ENCODE results near the gene USP31.

The USP31 gene

GRCh38 chr16:23131931-23132621 lies 17.2 kb downstream of the USP31 start:
- H3K79me2 ChIP-seq (ENCODE audit: insufficient read depth, low read length): peaks cover 80% of the 10 kb centered on the region
- peaks cover 64% of the 10 kb centered on the region; the same call in 1 of the 2 replicates for H4K20me1 ChIP-seq (ENCODE audit: insufficient read depth, low read length)
- no peak overlapping the region for H3K27ac ChIP-seq (ENCODE audit: low read length)
- TF ChIP-seq CTCF (IDR thresholded peaks at IDR 0.05; ENCODE audit: borderline replicate concordance, extremely low read depth, low read length, poor library complexity, severe bottlenecking) (no peak), EZH2 (IDR thresholded peaks at IDR 0.05; ENCODE audit: borderline replicate concordance, low read depth, low read length, severe bottlenecking) (no peak)
- no peak overlapping the region for H3K9ac ChIP-seq (ENCODE audit: low read depth, low read length)
- no peaks in the 10 kb centered on the region for H3K9me3 ChIP-seq (ENCODE audit: insufficient read depth, low read length, severe bottlenecking)
- no peak for ATAC-seq (ENCODE audit: insufficient read depth, low read depth)
- no peaks in the 10 kb centered on the region for H3K27me3 ChIP-seq (ENCODE audit: insufficient read depth, low read length, poor library complexity)
- no peak overlapping the region for H3K4me3 ChIP-seq (ENCODE audit: low read depth in 1 of 2, low read length in 2 of 2)
- no peak for DNase-seq
- H3K4me2 ChIP-seq (ENCODE audit: insufficient read depth, low read length): no peak overlapping the region
- H2AFZ ChIP-seq (ENCODE audit: low read depth, low read length): no peak overlapping the region
- no peaks in the 10 kb centered on the region for H3K36me3 ChIP-seq (ENCODE audit: insufficient read depth, low read length)
- no peaks in the 10 kb centered on the region for H3K4me1 ChIP-seq (ENCODE audit: insufficient read depth, low read length)

GRCh38 chr16:23131436-23131835 lies 17.8 kb downstream of the USP31 start:
- H3K4me1 ChIP-seq (ENCODE audit: insufficient read depth, low read length): no peaks in the 10 kb centered on the region
- H3K4me2 ChIP-seq (ENCODE audit: insufficient read depth, low read length): no peak overlapping the region
- H3K9me3 ChIP-seq (ENCODE audit: insufficient read depth, low read length, severe bottlenecking): no peaks in the 10 kb centered on the region
- ATAC-seq (ENCODE audit: insufficient read depth, low read depth): no peak
- H2AFZ ChIP-seq (ENCODE audit: low read depth, low read length): no peak overlapping the region
- no peaks in the 10 kb centered on the region for H3K36me3 ChIP-seq (ENCODE audit: insufficient read depth, low read length)
- peaks cover 63% of the 10 kb centered on the region; the same call in 1 of the 2 replicates for H4K20me1 ChIP-seq (ENCODE audit: insufficient read depth, low read length)
- no peak overlapping the region for H3K27ac ChIP-seq (ENCODE audit: low read length)
- no peak overlapping the region for H3K4me3 ChIP-seq (ENCODE audit: low read depth in 1 of 2, low read length in 2 of 2)
- no peak for TF ChIP-seq EZH2 (IDR thresholded peaks at IDR 0.05; ENCODE audit: borderline replicate concordance, low read depth, low read length, severe bottlenecking)
- TF ChIP-seq CTCF (IDR thresholded peaks at IDR 0.05; ENCODE audit: borderline replicate concordance, extremely low read depth, low read length, poor library complexity, severe bottlenecking): no peak
- no peak for DNase-seq
- H3K9ac ChIP-seq (ENCODE audit: low read depth, low read length): no peak overlapping the region
- H3K79me2 ChIP-seq (ENCODE audit: insufficient read depth, low read length): peaks cover 80% of the 10 kb centered on the region
- H3K27me3 ChIP-seq (ENCODE audit: insufficient read depth, low read length, poor library complexity): no peaks in the 10 kb centered on the region

GRCh38 chr16:23131036-23131435 lies 18.2 kb downstream of the USP31 start:
- no peak overlapping the region for H3K4me2 ChIP-seq (ENCODE audit: insufficient read depth, low read length)
- no peak overlapping the region for H3K27ac ChIP-seq (ENCODE audit: low read length)
- ATAC-seq (ENCODE audit: insufficient read depth, low read depth): no peak
- no peak overlapping the region for H3K9ac ChIP-seq (ENCODE audit: low read depth, low read length)
- no peaks in the 10 kb centered on the region for H3K27me3 ChIP-seq (ENCODE audit: insufficient read depth, low read length, poor library complexity)
- H3K4me3 ChIP-seq (ENCODE audit: low read depth in 1 of 2, low read length in 2 of 2): no peak overlapping the region
- no peaks in the 10 kb centered on the region for H3K9me3 ChIP-seq (ENCODE audit: insufficient read depth, low read length, severe bottlenecking)
- no peaks in the 10 kb centered on the region for H3K36me3 ChIP-seq (ENCODE audit: insufficient read depth, low read length)
- no peak for DNase-seq
- no peak overlapping the region for H2AFZ ChIP-seq (ENCODE audit: low read depth, low read length)
- TF ChIP-seq CTCF (IDR thresholded peaks at IDR 0.05; ENCODE audit: borderline replicate concordance, extremely low read depth, low read length, poor library complexity, severe bottlenecking) (no peak), EZH2 (IDR thresholded peaks at IDR 0.05; ENCODE audit: borderline replicate concordance, low read depth, low read length, severe bottlenecking) (no peak)
- H4K20me1 ChIP-seq (ENCODE audit: insufficient read depth, low read length): peaks cover 63% of the 10 kb centered on the region; the same call in 1 of the 2 replicates
- H3K4me1 ChIP-seq (ENCODE audit: insufficient read depth, low read length): no peaks in the 10 kb centered on the region
- H3K79me2 ChIP-seq (ENCODE audit: insufficient read depth, low read length): peaks cover 80% of the 10 kb centered on the region
